NCI-H1105 treated with DMSO at 0.1 percent for 48 hours (cell line): ENCODE data around the gene SYTL3.

Source experiments
- DNase-seq: peaks from one replicate; lab custom pipeline; 2025; lab: John Stamatoyannopoulos, UW

Gene SYTL3

DNA sequence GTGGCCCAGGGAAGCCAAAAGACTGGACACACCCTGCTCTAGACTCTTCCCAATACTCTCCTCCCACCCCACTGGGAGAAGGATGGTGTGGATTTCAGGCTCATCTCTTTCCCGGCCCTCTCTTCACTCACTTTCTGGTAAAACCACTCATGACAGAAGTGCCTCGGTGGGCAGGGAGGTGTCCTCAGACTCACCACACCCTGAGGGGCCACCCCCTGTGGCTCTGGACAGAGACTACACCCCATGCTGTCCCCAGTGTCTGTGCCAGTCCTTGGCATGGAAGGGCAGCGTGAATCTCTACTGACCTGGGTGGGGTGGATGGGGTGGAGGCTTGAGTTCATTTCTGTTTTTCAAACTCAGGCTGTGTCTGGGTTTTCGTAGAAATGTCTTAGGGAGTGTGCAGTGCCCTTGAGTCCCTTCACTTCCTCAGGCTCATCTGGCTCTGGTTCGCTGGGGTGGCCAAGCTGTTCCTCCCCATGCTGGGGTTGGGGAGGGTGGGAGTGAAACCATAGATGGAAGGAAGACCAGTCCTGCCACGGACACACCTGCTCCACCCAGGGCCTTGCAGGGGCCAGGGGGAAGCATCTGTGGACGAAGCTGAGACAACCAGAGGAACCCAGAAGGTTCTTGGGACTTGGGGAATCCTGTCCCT is 110.2 kb downstream of the SYTL3 start:
- no peak for DNase-seq

DNA sequence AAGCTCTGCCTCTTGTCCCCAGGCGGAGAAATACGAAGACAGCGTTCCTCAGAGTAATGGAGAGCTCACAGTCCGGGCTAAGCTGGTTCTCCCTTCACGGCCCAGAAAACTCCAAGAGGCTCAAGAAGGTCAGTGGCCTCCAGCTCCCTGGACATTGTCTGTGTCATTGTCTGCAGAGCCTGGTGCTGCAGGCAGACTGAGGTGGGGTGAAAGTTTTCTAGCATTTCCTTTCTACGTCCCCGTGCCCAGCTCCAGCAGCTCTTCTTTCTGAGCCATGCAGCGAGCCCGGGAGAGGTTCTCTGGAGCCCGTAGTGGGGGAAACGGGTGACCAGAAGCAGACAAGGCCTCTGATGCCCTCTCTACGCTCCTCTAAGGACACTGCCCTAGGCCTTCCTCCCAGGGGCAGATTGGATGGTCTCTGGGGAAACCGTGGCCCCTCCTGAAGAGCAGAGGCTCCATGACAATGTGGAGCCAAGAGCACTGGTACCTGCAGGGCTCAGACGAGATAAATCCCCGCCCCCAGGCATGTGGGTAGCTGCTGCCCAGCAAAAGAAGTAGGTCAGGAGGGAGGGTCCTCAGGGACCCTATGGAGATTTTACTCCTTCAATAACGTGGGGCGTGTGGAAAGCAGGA is 110.9 kb downstream of the SYTL3 start:
- no peak for DNase-seq

DNA sequence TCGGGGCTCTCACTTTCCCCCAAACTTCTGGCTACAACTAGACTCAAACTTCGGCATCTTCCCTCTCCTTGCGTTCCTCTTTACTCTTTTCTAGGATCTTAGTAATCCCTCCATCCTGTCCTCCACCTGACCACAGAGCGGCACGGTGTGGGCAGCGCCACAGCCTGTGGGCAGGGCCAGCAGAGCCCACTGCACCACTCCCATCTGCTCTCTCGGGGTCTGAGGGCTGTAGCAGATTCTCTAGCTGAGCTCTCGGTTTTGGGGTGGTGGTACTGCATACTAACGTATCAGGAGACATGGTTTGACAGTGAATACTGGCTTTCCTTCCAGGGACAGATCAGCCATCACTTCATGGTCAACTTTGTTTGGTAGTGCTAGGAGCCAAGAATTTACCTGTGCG is 111.9 kb downstream of the SYTL3 start:
- DNase-seq: no peak

DNA sequence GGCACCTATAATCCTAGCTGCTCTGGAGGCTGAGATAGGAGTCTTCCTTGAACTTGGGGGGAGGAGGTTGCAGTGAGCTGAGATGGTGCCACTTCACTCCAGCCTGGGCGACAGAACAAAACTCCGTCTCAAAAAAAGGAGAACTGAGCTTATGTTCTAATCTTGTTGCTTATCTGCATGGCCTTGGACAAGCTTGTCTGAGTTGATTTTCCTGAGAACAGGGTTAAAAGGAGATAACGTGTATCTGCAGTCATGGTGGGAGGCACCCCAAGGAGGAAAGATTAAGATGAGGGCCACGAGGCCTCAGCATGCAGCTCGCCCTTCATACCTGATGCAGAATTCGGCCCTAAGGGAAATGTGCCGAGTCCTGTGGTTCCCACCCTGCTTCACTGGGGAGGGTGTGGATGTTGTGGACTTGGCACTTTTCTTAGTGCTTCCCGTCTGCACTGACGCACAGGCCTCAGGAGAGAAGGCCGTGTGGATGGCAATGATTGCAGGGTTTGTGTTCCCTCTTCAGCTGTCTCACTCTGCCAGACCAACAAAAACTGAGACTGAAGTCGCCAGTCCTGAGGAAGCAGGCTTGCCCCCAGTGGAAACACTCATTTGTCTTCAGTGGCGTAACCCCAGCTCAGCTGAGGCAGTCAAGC is 113.1 kb downstream of the SYTL3 start:
- DNase-seq: no peak

DNA sequence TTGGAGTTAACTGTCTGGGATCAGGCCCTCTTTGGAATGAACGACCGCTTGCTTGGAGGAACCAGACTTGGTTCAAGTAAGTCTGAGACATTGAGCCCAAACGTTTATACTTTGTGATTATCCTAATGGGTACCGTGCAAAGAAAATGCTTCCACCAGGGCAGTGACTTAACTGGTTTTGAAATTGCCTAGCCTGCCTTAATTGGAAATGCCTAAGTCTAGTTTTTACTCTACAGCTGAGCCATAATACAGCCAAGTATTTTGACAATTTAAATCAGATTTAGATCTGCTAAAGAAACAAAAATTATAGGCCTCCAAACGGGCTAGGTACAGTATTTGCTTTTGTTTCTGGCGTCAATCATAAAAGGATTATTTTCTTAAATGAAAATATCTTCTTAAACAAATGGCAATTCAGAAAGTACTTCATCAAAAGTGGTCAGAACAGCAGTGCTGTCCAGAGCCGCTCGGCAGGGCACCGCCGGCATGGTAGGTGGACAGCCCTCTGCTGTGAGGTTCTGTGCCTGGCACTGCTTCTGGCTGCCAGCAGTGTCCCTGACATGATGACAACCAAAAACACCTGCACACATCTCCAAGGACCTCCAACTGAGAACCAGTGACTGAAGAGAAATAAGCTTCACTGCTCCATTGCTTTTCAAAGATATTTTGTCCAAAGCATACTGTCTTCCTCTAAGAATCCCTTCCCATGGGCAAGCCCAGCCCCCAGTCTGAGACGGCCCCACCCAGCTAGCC is 113.8 kb downstream of the SYTL3 start:
- no peak for DNase-seq

DNA sequence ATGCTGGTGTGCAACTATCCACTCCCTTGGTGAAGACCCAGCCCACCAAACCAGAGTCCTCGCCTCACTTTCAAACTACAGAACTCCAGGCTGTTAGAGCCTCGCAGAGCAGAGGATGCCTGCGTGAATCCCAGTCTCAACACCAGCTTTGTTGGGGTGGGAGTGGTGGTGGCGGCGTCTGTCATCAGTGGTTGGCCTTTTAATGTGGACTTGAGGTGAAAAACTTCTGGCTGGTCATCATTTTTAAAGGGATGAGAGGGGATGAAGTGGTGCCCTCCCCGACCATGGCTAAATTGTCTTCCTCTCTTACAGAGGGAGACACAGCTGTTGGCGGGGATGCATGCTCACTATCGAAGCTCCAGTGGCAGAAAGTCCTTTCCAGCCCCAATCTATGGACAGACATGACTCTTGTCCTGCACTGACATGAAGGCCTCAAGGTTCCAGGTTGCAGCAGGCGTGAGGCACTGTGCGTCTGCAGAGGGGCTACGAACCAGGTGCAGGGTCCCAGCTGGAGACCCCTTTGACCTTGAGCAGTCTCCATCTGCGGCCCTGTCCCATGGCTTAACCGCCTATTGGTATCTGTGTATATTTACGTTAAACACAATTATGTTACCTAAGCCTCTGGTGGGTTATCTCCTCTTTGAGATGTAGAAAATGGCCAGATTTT is 114.5 kb downstream of the SYTL3 start:
- DNase-seq: no peak

DNA sequence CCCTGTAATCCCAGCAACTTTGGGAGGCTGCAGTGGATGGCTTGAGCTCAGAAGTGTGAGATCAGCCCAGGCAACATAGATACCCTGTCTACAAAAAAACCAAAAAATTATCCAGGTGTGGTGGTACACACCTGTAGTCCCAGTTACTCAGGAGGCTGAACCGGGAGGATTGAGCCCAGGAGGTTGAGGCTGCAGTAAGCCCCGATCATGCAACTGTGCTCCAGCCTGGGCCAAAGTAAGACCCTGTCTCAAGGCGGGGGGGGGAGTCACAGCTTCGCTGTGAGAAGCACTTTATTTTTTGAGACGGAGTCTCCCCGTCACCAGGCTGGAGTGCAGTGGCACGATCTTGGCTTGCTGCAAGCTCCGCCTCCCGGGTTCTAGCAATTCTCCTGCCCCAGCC is 115.1 kb downstream of the SYTL3 start:
- no peak for DNase-seq

DNA sequence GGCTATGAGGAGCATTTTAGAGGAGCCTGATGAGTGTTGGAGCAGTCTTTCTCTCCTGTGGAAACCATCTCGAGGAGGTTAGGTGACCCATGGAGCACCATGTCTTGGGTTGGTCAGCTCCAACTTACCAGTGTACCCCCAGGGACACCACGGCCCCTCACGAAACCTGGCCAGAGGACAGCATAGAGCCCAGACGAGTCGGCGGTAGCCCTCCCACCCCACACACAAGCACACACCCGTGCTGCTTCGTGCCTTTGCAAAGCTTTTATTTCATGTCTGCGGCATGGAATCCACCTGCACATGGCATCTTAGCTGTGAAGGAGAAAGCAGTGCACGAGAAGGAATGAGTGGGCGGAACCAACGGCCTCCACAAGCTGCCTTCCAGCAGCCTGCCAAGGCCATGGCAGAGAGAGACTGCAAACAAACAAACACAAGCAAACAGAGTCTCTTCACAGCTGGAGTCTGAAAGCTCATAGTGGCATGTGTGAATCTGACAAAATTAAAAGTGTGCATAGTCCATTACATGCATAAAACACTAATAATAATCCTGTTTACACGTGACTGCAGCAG is 115.7 kb downstream of the SYTL3 start:
- DNase-seq: no peak

DNA sequence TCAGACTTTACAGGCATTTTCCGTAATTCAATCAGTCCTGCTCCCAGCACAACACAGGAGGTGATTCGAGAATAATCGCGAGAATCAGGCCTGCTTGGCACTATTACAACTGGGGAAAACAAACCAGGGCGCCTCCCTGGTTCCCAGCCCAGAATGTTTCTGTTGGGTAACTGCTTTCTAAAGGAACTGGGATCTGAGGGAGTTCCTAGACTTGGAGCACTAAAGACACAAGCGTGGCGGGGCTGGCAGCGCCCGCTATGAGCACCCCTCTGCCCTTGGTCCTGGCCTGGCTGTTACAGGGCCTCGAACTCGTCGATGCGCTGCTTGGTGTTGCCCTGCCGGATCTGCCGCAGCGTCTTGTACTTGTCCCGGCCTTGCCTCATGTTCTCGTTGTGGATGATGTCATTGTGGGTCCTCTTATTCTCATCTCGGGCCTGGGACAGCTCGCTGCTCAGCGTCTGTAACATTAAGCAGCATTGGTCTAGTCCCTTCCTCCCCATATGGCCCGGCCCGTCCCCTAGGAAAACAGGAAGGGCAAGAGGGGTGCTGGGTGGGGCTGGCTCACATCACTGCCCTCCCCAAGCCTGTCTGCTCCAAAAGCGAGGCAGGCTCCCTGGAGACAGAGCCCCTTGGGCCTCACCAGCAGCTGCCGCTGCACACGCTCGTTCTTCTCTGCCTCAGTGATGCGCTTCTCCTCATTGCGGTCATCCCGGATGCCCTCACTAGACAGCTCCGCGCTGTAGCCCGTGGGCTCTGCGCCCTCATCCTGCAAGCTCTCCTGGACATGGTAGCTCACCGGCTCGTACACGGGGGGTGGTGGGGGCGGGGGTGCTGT is 117.0 kb downstream of the SYTL3 start:
- DNase-seq: no peak

DNA sequence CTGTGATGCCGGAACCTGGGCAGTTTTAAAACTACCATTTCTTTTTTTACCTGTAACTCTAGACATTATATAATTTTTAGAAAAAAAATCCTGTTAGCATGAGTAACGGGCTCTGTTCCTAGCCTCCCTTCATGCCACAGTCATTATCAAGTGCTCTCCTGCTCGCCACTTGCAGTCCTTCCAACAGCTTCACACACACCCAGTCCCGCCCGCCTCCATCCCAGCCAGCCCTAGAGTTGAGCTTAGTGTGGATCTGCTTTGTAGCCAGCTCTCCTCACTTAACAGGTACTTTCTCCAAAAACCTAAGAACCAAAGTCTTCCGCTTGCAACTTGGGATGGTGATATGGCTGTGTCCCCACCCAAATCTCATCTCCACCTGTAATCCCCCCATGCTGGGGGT is 117.9 kb downstream of the SYTL3 start:
- DNase-seq: no peak

DNA sequence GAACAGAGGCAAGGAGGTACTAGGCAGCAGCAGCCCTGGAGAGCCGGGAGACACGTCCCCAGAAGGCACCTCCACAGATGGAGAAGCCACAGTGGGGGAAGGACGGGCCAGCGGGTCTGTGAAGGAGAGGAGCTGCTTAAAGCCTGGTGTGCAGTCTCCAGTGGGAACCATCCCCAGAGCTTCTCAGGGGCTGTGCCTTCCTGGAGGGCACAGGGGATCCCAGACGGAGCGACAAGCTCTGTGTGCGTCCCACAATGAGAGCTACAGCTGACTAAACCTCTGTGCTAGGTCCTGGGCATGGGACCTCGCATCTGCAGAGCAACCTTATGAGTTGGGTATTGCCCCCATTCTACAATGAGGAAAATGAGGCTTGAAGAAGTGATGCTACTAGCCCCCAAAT is 118.6 kb downstream of the SYTL3 start:
- no peak for DNase-seq

DNA sequence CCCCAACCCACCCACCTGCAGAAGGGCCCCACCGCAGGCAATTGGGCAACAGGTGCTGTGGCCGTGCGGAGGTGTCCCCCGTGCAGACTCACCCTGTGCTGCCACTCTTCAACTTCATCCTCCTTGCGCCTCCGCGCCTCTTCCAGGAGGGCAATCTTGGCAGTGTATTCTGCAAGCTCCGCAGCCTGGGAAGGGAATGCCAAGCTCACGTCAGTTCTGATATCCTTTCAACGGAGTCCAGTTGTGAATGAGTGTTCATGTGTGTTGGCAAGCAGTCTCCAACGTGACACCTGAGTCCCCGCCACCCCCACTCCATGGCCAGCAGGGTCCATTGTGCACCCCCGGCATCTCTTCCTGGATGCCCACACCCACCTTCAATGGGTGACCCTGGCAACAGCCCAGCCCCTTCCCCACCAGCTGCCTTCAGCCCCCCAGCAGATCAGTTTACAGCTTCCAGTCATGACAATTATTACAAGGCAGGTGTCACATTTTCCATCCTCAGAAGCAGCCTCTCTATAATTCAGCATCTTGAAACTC is 119.4 kb downstream of the SYTL3 start:
- peak; percentile 98 for DNase-seq

DNA sequence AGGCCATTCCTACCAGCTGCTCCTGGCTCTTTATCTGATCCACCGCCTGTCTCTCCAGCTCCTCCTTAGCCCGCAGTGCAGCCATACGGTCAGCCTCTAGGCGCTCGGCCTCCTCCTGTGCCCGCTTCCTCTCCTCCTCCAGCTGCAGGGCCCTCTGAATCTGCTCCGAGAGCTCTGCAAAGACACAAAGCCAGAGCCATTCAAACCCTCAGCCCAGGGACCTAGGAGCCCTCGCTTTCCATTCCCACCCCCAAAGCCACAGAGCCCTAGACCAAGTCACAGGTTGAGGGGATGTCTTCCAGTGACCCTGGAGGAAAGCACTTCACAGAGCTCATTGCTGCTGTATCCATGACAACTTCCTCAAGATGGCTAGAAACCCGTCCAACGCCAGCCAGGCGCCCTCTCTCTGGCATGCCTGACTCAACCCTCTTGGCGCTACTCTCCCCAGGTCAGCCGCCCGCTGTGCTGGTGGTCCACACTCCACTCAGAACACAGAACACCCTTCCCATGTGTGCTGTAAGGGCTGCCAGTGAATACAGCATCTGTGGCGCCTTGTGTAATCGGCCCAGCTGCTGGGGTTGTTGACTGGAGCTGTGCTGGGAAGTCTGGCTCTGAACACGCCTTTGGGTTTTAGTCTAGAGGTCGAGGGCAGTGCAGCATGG is 120.0 kb downstream of the SYTL3 start:
- DNase-seq: peak; percentile 96

DNA sequence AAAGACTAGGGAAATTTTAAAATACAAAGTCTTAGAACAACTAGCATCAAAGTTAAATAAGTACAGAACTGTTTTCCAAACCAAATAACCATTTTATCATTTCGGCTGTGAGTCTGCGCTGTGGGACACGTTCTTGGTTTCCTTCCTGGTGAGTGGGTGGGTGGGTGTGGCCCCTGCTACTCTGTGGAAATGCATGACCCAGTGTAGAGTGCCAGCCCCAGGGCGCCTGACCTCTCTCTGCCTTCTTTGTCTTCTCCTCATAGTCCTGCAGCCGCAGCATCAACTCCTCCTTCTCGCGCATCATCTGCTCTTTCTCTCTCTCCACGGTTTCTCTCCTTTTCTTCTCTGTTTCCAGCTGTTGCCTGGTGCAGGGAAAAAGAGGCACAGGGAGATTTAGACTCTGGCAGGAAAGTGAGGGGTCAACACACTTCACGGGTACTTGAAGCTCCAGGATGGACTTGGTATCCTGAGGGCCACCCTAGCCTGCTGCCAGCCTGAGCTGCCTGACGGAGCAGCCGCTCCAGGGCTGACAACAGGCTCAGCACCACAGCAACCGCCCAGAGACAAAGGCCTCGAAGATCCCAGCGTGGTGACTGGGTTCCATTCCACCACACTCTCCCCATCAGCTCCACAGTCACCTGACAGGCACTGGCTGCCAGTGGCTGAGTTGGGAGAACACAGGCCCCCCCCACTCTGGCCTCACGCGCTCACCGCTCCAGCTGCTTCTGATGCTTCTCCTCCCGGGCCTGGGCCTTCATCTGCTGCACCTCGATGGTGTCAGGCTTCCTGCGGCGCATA is 120.9 kb downstream of the SYTL3 start:
- peak; percentile 43 for DNase-seq

DNA sequence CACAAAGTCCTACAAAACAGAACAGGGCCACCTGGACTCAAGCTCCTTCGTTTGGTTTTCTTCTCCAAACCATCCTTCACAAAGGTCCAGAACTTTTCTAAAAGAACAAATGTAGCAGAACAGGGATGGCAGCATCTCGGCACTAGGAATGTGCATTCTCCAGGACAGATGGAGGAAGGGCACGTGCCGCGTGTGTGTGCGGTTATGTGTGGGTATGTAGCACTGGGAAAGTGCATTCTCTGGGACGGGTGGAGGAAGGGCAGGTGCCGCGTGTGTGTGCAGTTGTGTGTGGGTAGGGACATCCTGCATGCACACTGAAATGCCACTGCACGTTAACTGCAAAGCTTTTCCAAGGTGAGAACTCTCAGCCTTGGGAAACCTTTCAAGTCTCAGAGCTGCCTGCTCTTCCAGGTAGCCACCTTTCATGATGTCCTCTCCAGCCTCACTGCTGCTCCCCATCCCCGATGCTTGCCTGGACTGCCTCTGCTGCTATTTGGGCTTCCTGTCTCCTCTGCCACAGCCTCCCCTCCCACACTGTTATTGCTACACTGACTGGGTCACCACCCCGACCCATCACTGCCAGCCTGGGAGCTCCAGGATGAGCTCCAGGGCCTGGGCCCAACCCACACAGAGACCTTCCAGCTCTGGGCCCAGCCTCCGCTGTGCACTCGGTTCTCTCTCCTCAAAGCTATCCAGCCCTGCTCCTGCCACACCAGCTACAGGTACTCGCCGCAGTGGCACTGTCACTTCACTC is 121.7 kb downstream of the SYTL3 start:
- DNase-seq: no peak

DNA sequence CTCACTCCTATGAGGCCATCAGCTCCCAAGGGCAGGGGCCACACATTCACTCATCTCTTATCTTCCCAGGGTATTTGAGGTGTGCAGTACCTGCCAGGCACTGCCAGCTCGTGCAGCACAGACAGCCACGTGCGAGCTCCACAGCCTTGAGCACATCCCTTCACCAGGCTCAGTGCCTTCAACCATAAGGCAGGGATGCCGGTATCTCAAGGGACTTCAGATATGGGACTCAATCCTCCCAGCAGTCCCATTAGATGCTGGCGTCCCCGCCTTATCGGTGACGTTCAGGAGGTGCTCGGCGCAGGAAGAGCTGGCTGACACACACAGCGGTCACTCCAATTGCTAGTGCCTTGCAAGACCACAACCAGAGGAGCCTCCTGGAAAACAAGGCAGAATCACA is 122.3 kb downstream of the SYTL3 start:
- DNase-seq: no peak

DNA sequence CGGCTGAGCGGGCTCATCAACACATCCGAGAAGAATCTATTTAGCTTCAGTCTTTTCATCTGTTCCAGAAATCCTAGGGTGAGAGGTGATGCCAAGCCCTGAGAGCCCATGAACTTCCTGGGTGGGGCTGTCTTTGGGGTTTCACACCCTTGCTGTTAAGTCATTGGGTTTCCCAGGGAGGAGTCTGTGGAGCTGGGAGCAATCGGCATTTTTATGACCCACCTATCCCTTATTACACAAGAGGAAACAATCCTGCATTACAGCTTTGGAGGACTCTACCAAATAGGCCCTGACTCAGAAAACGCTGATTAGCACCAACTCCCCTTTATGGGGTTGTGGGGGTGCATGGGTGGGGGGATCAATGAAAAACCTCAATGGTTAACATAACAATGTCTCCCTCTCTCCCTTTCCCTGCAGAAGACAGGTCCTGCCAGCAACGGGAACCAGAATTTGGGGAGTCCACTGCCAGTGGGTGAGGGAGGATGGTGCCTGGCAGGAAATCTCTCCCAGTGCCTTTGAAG is 123.1 kb downstream of the SYTL3 start:
- DNase-seq: no peak
